Measurements from ENCODE around the gene COL12A1. TPM values are rescaled to one million over a fixed set of nuclear protein-coding genes. Genes with fewer than 3 reads are reported as not detected.

COL12A1 gene
- total RNA-seq, 1 donor from 2014 or later: 24.3 TPM

GRCh38 chr6:75180864-75181263 is 25.0 kb downstream of the COL12A1 start:
- no peaks in the 10 kb centered on the region for H3K36me3 ChIP-seq (ENCODE audit: control insufficient read depth, insufficient read depth, low read length)

GRCh38 chr6:75178757-75179156 is 27.1 kb downstream of the COL12A1 start:
- DNase-seq (ENCODE audit: low read depth): no peak
- no peak overlapping the region for H3K4me3 ChIP-seq (ENCODE audit: low read depth, low read length)
- no peaks in the 10 kb centered on the region for H3K27me3 ChIP-seq (ENCODE audit: control insufficient read depth, insufficient read depth, low read length)
- TF ChIP-seq CTCF (IDR thresholded peaks at IDR 0.05; ENCODE audit: insufficient read depth, low read length, poor library complexity, severe bottlenecking): no peak
- no peaks in the 10 kb centered on the region for H3K36me3 ChIP-seq (ENCODE audit: control insufficient read depth, insufficient read depth, low read length)

More at GRCh38 chr6:75180864-75181263, 25.0 kb downstream of the COL12A1 start:
- TF ChIP-seq CTCF (IDR thresholded peaks at IDR 0.05; ENCODE audit: insufficient read depth, low read length, poor library complexity, severe bottlenecking): no peak
- no peak for DNase-seq (ENCODE audit: low read depth)
- no peaks in the 10 kb centered on the region for H3K27me3 ChIP-seq (ENCODE audit: control insufficient read depth, insufficient read depth, low read length)
- no peak overlapping the region for H3K4me3 ChIP-seq (ENCODE audit: low read depth, low read length)

GRCh38 chr6:75176076-75176582 is 29.7 kb downstream of the COL12A1 start:
- no peak for TF ChIP-seq CTCF (IDR thresholded peaks at IDR 0.05; ENCODE audit: insufficient read depth, low read length, poor library complexity, severe bottlenecking)
- no peak overlapping the region for H3K4me3 ChIP-seq (ENCODE audit: low read depth, low read length)

GRCh38 chr6:75171986-75172385 is 33.9 kb downstream of the COL12A1 start:
- no peak overlapping the region for H3K4me3 ChIP-seq (ENCODE audit: low read depth, low read length)
- no peaks in the 10 kb centered on the region for H3K27me3 ChIP-seq (ENCODE audit: control insufficient read depth, insufficient read depth, low read length)
- no peaks in the 10 kb centered on the region for H3K36me3 ChIP-seq (ENCODE audit: control insufficient read depth, insufficient read depth, low read length)
- DNase-seq (ENCODE audit: low read depth): no peak
- no peak for TF ChIP-seq CTCF (IDR thresholded peaks at IDR 0.05; ENCODE audit: insufficient read depth, low read length, poor library complexity, severe bottlenecking)

More at GRCh38 chr6:75176076-75176582, 29.7 kb downstream of the COL12A1 start:
- H3K27me3 ChIP-seq (ENCODE audit: control insufficient read depth, insufficient read depth, low read length): no peaks in the 10 kb centered on the region
- no peaks in the 10 kb centered on the region for H3K36me3 ChIP-seq (ENCODE audit: control insufficient read depth, insufficient read depth, low read length)
- no peak for DNase-seq (ENCODE audit: low read depth)

DNA sequence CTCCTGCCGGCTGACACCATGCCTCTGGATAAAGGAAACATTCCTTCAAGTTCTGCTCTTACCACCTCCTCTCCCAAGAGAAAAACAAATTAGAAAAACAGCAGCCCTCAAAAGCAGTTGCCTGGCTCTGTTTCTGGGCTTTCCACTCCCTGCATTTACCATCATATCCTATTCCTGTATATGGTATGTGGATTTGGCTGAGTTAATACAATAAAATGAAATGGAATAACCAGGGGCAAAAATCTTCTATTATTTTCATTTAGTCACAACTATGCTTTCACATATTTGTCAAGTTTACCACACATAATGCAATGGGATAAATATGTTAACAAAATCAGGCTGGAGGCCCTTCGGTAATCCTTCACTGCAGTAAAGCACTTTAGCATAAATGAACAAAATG is 34.3 kb downstream of the COL12A1 start:
- H3K27me3 ChIP-seq (ENCODE audit: control insufficient read depth, insufficient read depth, low read length): no peaks in the 10 kb centered on the region
- TF ChIP-seq CTCF (IDR thresholded peaks at IDR 0.05; ENCODE audit: insufficient read depth, low read length, poor library complexity, severe bottlenecking): no peak
- no peak for DNase-seq (ENCODE audit: low read depth)
- H3K4me3 ChIP-seq (ENCODE audit: low read depth, low read length): no peak overlapping the region
- H3K36me3 ChIP-seq (ENCODE audit: control insufficient read depth, insufficient read depth, low read length): no peaks in the 10 kb centered on the region
